K562 (cell line): ENCODE data around the gene NOL4L. TPM values are rescaled to one million over a fixed set of nuclear protein-coding genes. Genes with fewer than 3 reads are reported as not detected.
A peak's percentile ranks its signal among the peaks of the same experiment; 100 is the strongest.

Experiments
- ATAC-seq: fragments of 200-7000 bp; cut with Tn5 transposase; 3 replicates; pipeline ENCODE4 v1.9.1; 2020; ENCODE audit warnings: moderate library complexity
- BruUV-seq: library from RNA; stranded (reverse); fragments of 400-500 nt; replicated peaks from 2 replicates; lab custom pipeline; 2021; lab: Mats Ljungman, UMichigan
- CTCF ChIA-PET: fragments of 300-600 bp; formaldehyde crosslinking; extraction: SDS; loops from one replicate; lab custom pipeline; 2021; ENCODE audit warnings: low intra/inter-chr PET ratio; lab: Yijun Ruan, JAX
- POLR2A ChIA-PET: fragments of 300-600, 350-650 bp; sonication (Branson Sonifier 250); formaldehyde crosslinking; extraction: SDS; loops from one replicate; lab custom pipeline; 2021; ENCODE audit warnings: antibody characterized with exemption, inconsistent platforms; lab: Yijun Ruan, JAX
- DNase-seq, 4 experiments: peaks; one replicate each; pipeline versions ENCODE4 v3.0.0 to v3.0.0-alpha.2; 2011 to 2018; ENCODE audit warnings: low spot score in 3 of 4, mixed read lengths in 3 of 4; ENCODE audit errors: extremely low read depth in 1 of 4
- FAIRE-seq: peaks from 2 replicates; lab custom pipeline; 2011; peaks lifted over from hg19 to GRCh38; lab: Jason Lieb, UNC
- H2AFZ ChIP-seq: 2 replicates; pipeline ENCODE4 v1.6.0; 2011; ENCODE audit warnings: low read depth, low read length, control low read depth, inconsistent platforms
- H3K27ac ChIP-seq: fragments of 200-600 bp; 3 replicates; pipeline ENCODE4 v1.8.0; 2011; ENCODE audit warnings: low read depth, mild to moderate bottlenecking, control low read depth, inconsistent platforms, low read length, moderate library complexity, mixed read lengths; ENCODE audit errors: extremely low read depth
- H3K27me3 ChIP-seq, 2 experiments: fragments of 300-600 bp in 1 of 2; 2 replicates in 1 of 2; 3 replicates in 1 of 2; pipeline versions ENCODE4 v1.6.0 to v1.8.0; 2011; ENCODE audit warnings: inconsistent platforms in 2 of 2, low read length in 2 of 2, mild to moderate bottlenecking in 1 of 2, mixed read lengths in 1 of 2, moderate library complexity in 1 of 2; ENCODE audit not compliant: control insufficient read depth in 2 of 2, insufficient read depth in 2 of 2
- H3K36me3 ChIP-seq: fragments of 300-600 bp; 3 replicates; pipeline ENCODE4 v1.8.0; 2011; ENCODE audit warnings: mild to moderate bottlenecking, low read length, inconsistent platforms; ENCODE audit not compliant: control insufficient read depth, insufficient read depth
- H3K4me1 ChIP-seq, 2 experiments: fragments of 200-600 bp in 1 of 2; replicated peaks in 1 of 2; 2 replicates in 1 of 2; 3 replicates in 1 of 2; pipeline versions ENCODE4 v1.5.1 to v1.8.0; 2011; ENCODE audit warnings: inconsistent platforms in 2 of 2, low read length in 2 of 2, mild to moderate bottlenecking in 1 of 2, mixed read lengths in 1 of 2, moderate library complexity in 1 of 2; ENCODE audit not compliant: control insufficient read depth in 2 of 2, insufficient read depth in 2 of 2
- H3K4me2 ChIP-seq: 2 replicates; pipeline ENCODE4 v1.6.1; 2011; ENCODE audit warnings: low read length, control low read depth, inconsistent platforms, mixed read lengths; ENCODE audit not compliant: insufficient read depth
- H3K4me3 ChIP-seq: fragments of 200-600 bp; sonication (generic), shearing (Covaris generic); 2 replicates; pipeline ENCODE4 v1.5.1; 2016; ENCODE audit warnings: control low read depth, inconsistent platforms
- H3K79me2 ChIP-seq: fragments of 200-600 bp; 3 replicates; pipeline ENCODE4 v1.8.0; 2011; ENCODE audit warnings: low read length, inconsistent platforms; ENCODE audit not compliant: control insufficient read depth, insufficient read depth
- H3K9ac ChIP-seq, 2 experiments: 2 replicates each; pipeline versions ENCODE4 v1.6.0 to v1.6.1; 2011; ENCODE audit warnings: low read depth in 2 of 2, low read length in 2 of 2, control low read depth in 1 of 2, inconsistent platforms in 1 of 2, mild to moderate bottlenecking in 1 of 2, mixed read lengths in 1 of 2; ENCODE audit not compliant: insufficient read depth in 1 of 2
- H3K9me1 ChIP-seq: one replicate; pipeline ENCODE4 v1.6.0; 2011; ENCODE audit warnings: inconsistent platforms, mild to moderate bottlenecking, low read length, moderate library complexity; ENCODE audit not compliant: control insufficient read depth, insufficient read depth
- H3K9me3 ChIP-seq: replicated peaks from 2 replicates; pipeline ENCODE4 v1.5.1; 2011; ENCODE audit warnings: low read depth, low read length, inconsistent platforms; ENCODE audit not compliant: control insufficient read depth, insufficient read depth
- H4K20me1 ChIP-seq: replicated peaks from 2 replicates; pipeline ENCODE4 v1.6.1; 2011; ENCODE audit warnings: low read length, inconsistent platforms, mixed read lengths; ENCODE audit not compliant: control insufficient read depth, insufficient read depth
- IRF2 ChIP-seq: sonication (generic); formaldehyde crosslinking; IDR thresholded peaks from 2 replicates; pipeline ENCODE4 v1.8.1; 2022; ENCODE audit warnings: mild to moderate bottlenecking, missing genetic modification reagents
- PCBP1 ChIP-seq: fragments of 200-400 bp; formaldehyde crosslinking; IDR thresholded peaks from 2 replicates; pipeline ENCODE4 v1.6.1; 2018; ENCODE audit warnings: mild to moderate bottlenecking, low read depth, low read length; ENCODE audit not compliant: poor library complexity, severe bottlenecking
- ZKSCAN1 ChIP-seq: fragments of 150-350 bp; IDR thresholded peaks from 2 replicates; pipeline ENCODE4 v1.6.1; 2016; ENCODE audit warnings: low read depth, low read length
- ZNF134 ChIP-seq: fragments of 250-450 bp; sonication (Bioruptor Pico); conservative IDR thresholded peaks from 2 replicates; pipeline ENCODE4 v1.4.0; 2020
- WGBS: fragments of 100-300 bp; shearing (Covaris generic); methylation state at CpG from one replicate; pipeline ENCODE4 v1.1.6; 2016; ENCODE audit warnings: low coverage, mixed read lengths; ENCODE audit not compliant: insufficient coverage; ENCODE audit errors: missing lambda C conversion rate; 5-methylcytosine and 5-hydroxymethylcytosine counted together
- in situ Hi-C: fragments of 300-500 bp; cut with MboI; formaldehyde crosslinking; loops from 4 replicates; pipeline ENCODE4 v1.15.0; 2018; ENCODE audit warnings: inconsistent platforms, mixed read lengths
- intact Hi-C: fragments of 100-400 bp; cut with micrococcal nuclease; formaldehyde crosslinking; loops from 2 replicates; pipeline ENCODE4 v1.14.2; 2022
- polyA plus RNA-seq, 8 experiments: library from polyadenylated mRNA; depleted of rRNA in 4 of 8; stranded (reverse) in 5 of 8; unstranded in 3 of 8; fragments of >200 nt; fragmentation: Nextera tagmentation in 2 of 8; fragmentation: Illumina TruSeq in 1 of 8; extraction: Ambion mirVana in 2 of 8; extraction: Trizol in 1 of 8; gene quantifications; 2 replicates each; pipeline versions ENCODE4 v1.2.1 to v1.2.3, GENCODE V29; 2011 to 2014; ENCODE audit warnings: inconsistent platforms in 1 of 8, missing spikeins in 1 of 8
- total RNA-seq, 7 experiments: library from RNA; depleted of rRNA in 6 of 7; stranded (reverse); fragments of >200 nt in 6 of 7; fragmentation: Illumina TruSeq in 2 of 7; extraction: Trizol in 2 of 7; gene quantifications; 2 replicates each; pipeline versions ENCODE4 v1.2.1 to v1.2.3, GENCODE V29; 2011 to 2021; ENCODE audit warnings: low replicate concordance in 1 of 7
- TF ChIP-seq, protein P1 (sequence below): fragments of 250-450 bp; sonication (Bioruptor Pico); IDR thresholded peaks from 2 replicates; pipeline ENCODE4 v1.5.1; 2021; ENCODE audit warnings: mild to moderate bottlenecking

The NOL4L gene
- total and polyA plus RNA-seq, 9 of the 15 experiments (the other 6 are each of a cell fraction or from before 2014, with no cell fraction given): 5.1 to 36.2 (median 13.6) TPM

DNA sequence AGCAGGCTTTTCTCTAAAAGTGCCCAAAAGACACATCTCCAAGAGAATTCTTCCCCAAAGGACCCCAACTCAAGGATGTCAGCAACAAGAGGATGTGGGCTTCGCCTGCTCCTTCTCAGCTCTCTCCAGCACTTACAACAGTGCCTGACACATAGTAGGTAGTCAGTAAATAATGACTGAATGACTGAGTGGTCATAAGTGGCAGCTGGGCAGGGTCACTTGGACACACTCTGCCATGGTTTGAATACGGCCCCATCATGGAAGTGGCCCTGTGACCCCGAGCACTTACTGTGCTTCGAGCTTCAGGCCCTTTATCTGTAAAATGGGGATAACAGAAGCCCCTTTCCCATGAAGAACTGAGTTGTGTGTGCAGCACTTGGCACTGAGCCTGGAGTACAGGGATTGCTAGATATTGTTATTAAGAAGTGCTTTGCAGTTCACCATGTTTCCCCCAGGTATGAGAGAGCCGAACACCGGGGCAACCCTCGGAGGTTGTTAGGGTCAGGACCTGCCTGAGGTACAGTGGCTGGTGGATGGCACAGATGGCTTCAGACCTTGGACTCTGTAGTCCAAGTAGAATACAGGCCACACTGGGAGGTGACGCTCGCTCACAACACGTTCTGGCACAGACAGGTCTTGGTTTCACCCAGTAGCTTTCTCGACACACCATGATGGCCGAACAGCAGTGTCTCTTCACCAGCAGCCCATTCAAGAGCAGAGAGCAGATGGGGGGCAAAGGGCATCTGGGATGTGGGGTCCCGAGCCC lies 56.0 kb downstream of the NOL4L start:
- peak; percentile 16; the same call in 1 of the 3 replicates for ATAC-seq
- Histone ChIP-seq H3K9me1 (no peaks in the 10 kb centered on the region), H2AFZ (no peak overlapping the region), H4K20me1 (no peaks in the 10 kb centered on the region), H3K27ac (no peak overlapping the region), H3K36me3 (peaks cover 50% of the 10 kb centered on the region; the same call in 2 of the 3 replicates), H3K4me2 (no peak overlapping the region), H3K9me3 (no peaks in the 10 kb centered on the region), H3K27me3 (no peaks in the 10 kb centered on the region), H3K9ac (peak overlapping the region in 1 of 2 experiments; percentile 74; a peak in 2 of 4 replicates), H3K79me2 (peaks cover 39% of the 10 kb centered on the region), H3K4me1 (peaks cover 12 to 31% of the 10 kb centered on the region in 2 experiments; a peak in 4 of 5 replicates), H3K4me3 (no peak overlapping the region)
- BruUV-seq: no TSS peak
- no peak for DNase-seq
- ChIA-PET CTCF (no interaction called here), POLR2A (interaction anchor here (0.5 to 1.6 kb wide), 5 partner anchors 10 to 50 kb away, joined by 3 to 5 read pairs (median 3); no protein-coding TSS in a partner anchor)
- FAIRE-seq: no peak
- peak; percentile 88 for TF ChIP-seq ZKSCAN1
- no peak for TF ChIP-seq ZNF134 (CRISPR knock-in tag)
- no peak for TF ChIP-seq IRF2 (CRISPR knock-in tag)
- no peak for TF ChIP-seq PCBP1
- TF ChIP-seq, protein P1, sequence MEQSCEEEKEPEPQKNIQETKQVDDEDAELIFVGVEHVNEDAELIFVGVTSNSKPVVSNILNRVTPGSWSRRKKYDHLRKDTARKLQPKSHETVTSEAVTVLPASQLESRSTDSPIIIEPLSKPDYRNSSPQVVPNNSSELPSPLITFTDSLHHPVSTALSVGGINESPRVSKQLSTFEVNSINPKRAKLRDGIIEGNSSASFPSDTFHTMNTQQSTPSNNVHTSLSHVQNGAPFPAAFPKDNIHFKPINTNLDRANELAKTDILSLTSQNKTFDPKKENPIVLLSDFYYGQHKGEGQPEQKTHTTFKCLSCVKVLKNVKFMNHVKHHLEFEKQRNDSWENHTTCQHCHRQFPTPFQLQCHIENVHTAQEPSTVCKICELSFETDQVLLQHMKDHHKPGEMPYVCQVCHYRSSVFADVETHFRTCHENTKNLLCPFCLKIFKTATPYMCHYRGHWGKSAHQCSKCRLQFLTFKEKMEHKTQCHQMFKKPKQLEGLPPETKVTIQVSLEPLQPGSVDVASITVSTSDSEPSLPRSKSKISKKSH (CRISPR knock-in tag): no peak
- in situ Hi-C loops: no loop called here
- 78% methylated on average over 12 of the region's 13 CpGs for WGBS
- intact Hi-C loops: no loop called here
